Neural cell (in vitro differentiated cells): ENCODE results near the gene YWHAQ. TPM values are rescaled to one million over a fixed set of nuclear protein-coding genes. Genes with fewer than 3 reads are reported as not detected.

Experiments
- H2AFZ ChIP-seq: fragments of 200-600, 300-800 bp; sonication (generic), shearing (Covaris generic); 2 replicates; pipeline ENCODE4 v1.6.0; 2014; ENCODE audit warnings: low read depth, mild to moderate bottlenecking, antibody characterized with exemption, low read length, moderate library complexity
- H3F3A ChIP-seq: fragments of 200-600 bp; shearing (Covaris generic); 2 replicates; pipeline ENCODE4 v1.6.1; 2016; ENCODE audit warnings: mild to moderate bottlenecking, moderate library complexity, mixed read lengths, antibody characterized with exemption, low read length; ENCODE audit not compliant: insufficient read depth, poor library complexity, severe bottlenecking
- H3K27ac ChIP-seq: fragments of 200-600, 300-800 bp; sonication (generic), shearing (Covaris generic); 2 replicates; pipeline ENCODE4 v1.5.1; 2014; ENCODE audit warnings: mild to moderate bottlenecking, low read length, moderate library complexity
- H3K27me3 ChIP-seq: fragments of 300-800, 200-600 bp; sonication (generic), shearing (Covaris generic); 2 replicates; pipeline ENCODE4 v1.6.0; 2014; ENCODE audit warnings: mild to moderate bottlenecking, low read depth, low read length, moderate library complexity; ENCODE audit not compliant: insufficient read depth
- H3K36me3 ChIP-seq: fragments of 300-800, 200-600 bp; sonication (generic), shearing (Covaris generic); 2 replicates; pipeline ENCODE4 v1.5.1; 2014; ENCODE audit warnings: mild to moderate bottlenecking, antibody characterized with exemption, low read length, moderate library complexity; ENCODE audit not compliant: insufficient read depth
- H3K4me2 ChIP-seq: fragments of 300-800, 200-600 bp; sonication (generic), shearing (Covaris generic); 2 replicates; pipeline ENCODE4 v1.6.0; 2014; ENCODE audit warnings: mild to moderate bottlenecking, low read length
- H3K4me3 ChIP-seq: fragments of 300-800, 200-600 bp; sonication (generic), shearing (Covaris generic); 2 replicates; pipeline ENCODE4 v1.5.1; 2014; ENCODE audit warnings: mild to moderate bottlenecking, low read length, moderate library complexity
- H3K79me2 ChIP-seq: fragments of 200-600 bp; shearing (Covaris generic); replicated peaks from 2 replicates; pipeline ENCODE4 v1.6.0; 2014; ENCODE audit warnings: mild to moderate bottlenecking, low read length, moderate library complexity; ENCODE audit not compliant: insufficient read depth
- H3K9ac ChIP-seq: fragments of 300-800, 200-600 bp; sonication (generic), shearing (Covaris generic); 2 replicates; pipeline ENCODE4 v1.6.1; 2016; ENCODE audit warnings: mild to moderate bottlenecking, low read length, mixed read lengths
- H3K9me2 ChIP-seq: fragments of 200-600 bp; shearing (Covaris generic); 2 replicates; pipeline ENCODE4 v1.6.1; 2016; ENCODE audit warnings: mild to moderate bottlenecking, low read length, mixed read lengths; ENCODE audit not compliant: insufficient read depth
- H3K9me3 ChIP-seq: fragments of 200-600, 300-800 bp; sonication (generic), shearing (Covaris generic); 2 replicates; pipeline ENCODE4 v1.6.1; 2016; ENCODE audit warnings: mild to moderate bottlenecking, mixed run types, low read length, moderate library complexity, mixed read lengths
- H4K20me1 ChIP-seq: fragments of 200-600 bp; shearing (Covaris generic); 2 replicates; pipeline ENCODE4 v1.6.1; 2016; ENCODE audit warnings: mild to moderate bottlenecking, mixed run types; ENCODE audit not compliant: insufficient read depth
- CTCF ChIP-seq: fragments of 450-650 bp; IDR thresholded peaks from 2 replicates; pipeline ENCODE4 v1.5.1; 2014; ENCODE audit warnings: antibody characterized with exemption, mild to moderate bottlenecking, moderate library complexity; ENCODE audit not compliant: poor library complexity, severe bottlenecking
- EP300 ChIP-seq: fragments of 450-650 bp; conservative IDR thresholded peaks from 2 replicates; pipeline ENCODE4 v1.6.1; 2014; ENCODE audit warnings: antibody characterized with exemption, mild to moderate bottlenecking, moderate library complexity; ENCODE audit not compliant: poor library complexity, severe bottlenecking
- EZH2 ChIP-seq: fragments of 200-600, 300-800 bp; shearing (Covaris generic), sonication (generic); IDR thresholded peaks from 2 replicates; pipeline ENCODE4 v1.6.1; 2014; ENCODE audit warnings: antibody characterized with exemption, low read length, borderline replicate concordance, mild to moderate bottlenecking; ENCODE audit not compliant: insufficient read depth, poor library complexity, severe bottlenecking
- MXI1 ChIP-seq: fragments of 450-650 bp; conservative IDR thresholded peaks from 2 replicates; pipeline ENCODE4 v1.6.1; 2014; ENCODE audit warnings: antibody characterized with exemption, mild to moderate bottlenecking; ENCODE audit not compliant: poor library complexity, severe bottlenecking
- POLR2AphosphoS5 ChIP-seq: IDR thresholded peaks from 2 replicates; pipeline ENCODE4 v1.6.1; 2012
- RAD21 ChIP-seq: fragments of 450-650 bp; conservative IDR thresholded peaks from 2 replicates; pipeline ENCODE4 v1.6.1; 2014; ENCODE audit warnings: antibody characterized with exemption, mild to moderate bottlenecking, moderate library complexity
- REST ChIP-seq: IDR thresholded peaks from 2 replicates; pipeline ENCODE4 v1.6.1; 2012; ENCODE audit warnings: borderline replicate concordance
- SMC3 ChIP-seq: fragments of 450-650 bp; conservative IDR thresholded peaks from 2 replicates; pipeline ENCODE4 v1.6.1; 2014; ENCODE audit warnings: antibody characterized with exemption, mild to moderate bottlenecking, moderate library complexity; ENCODE audit not compliant: poor library complexity
- TAF1 ChIP-seq: IDR thresholded peaks from 2 replicates; pipeline ENCODE4 v1.6.1; 2012; ENCODE audit warnings: low read depth
- polyA plus RNA-seq: library from polyadenylated mRNA; depleted of rRNA; stranded (reverse); fragments of >200 nt; gene quantifications from 2 replicates; pipeline ENCODE4 v1.2.3, GENCODE V29; 2014

YWHAQ gene
- polyA plus RNA-seq, 1 donor from 2014 or later, result 1,446 TPM

GRCh38 chr2:9629222-9630116 is 1.3 kb downstream of the YWHAQ start:
- Histone ChIP-seq H2AFZ (no peak overlapping the region), H3K9me2 (no peaks in the 10 kb centered on the region), H3K27me3 (no peaks in the 10 kb centered on the region), H3K4me2 (peak overlapping the region; percentile 91), H3K36me3 (peaks cover 5% of the 10 kb centered on the region), H4K20me1 (peaks cover 52% of the 10 kb centered on the region), H3K9me3 (no peaks in the 10 kb centered on the region), H3F3A (peaks cover 7% of the 10 kb centered on the region), H3K9ac (peak overlapping the region; percentile 93), H3K79me2 (peaks cover 57% of the 10 kb centered on the region), H3K27ac (peak overlapping the region; percentile 92), H3K4me3 (peak overlapping the region; percentile 91)
- TF ChIP-seq MXI1 (no peak), POLR2AphosphoS5 (no peak), EP300 (no peak), CTCF (no peak), SMC3 (no peak), REST (no peak)

GRCh38 chr2:9627310-9627709 is 3.5 kb downstream of the YWHAQ start:
- H3K4me2 ChIP-seq, result peak overlapping the region; percentile 91

More at GRCh38 chr2:9627310-9627709, 3.5 kb downstream of the YWHAQ start:
- no peaks in the 10 kb centered on the region for H3K9me2 ChIP-seq
- no peak overlapping the region for H3K27ac ChIP-seq
- H3F3A ChIP-seq, result peaks cover 7% of the 10 kb centered on the region
- H4K20me1 ChIP-seq, result peaks cover 74% of the 10 kb centered on the region
- H2AFZ ChIP-seq, result no peak overlapping the region
- peaks cover 8% of the 10 kb centered on the region for H3K36me3 ChIP-seq
- TF ChIP-seq RAD21 (no peak), POLR2AphosphoS5 (no peak), CTCF (no peak), TAF1 (no peak), REST (no peak), MXI1 (no peak), EP300 (no peak), EZH2 (no peak), SMC3 (no peak)
- no peak overlapping the region for H3K9ac ChIP-seq
- H3K79me2 ChIP-seq, result peaks cover 79% of the 10 kb centered on the region
- no peaks in the 10 kb centered on the region for H3K27me3 ChIP-seq
- H3K4me3 ChIP-seq, result peak overlapping the region; percentile 91
- no peaks in the 10 kb centered on the region for H3K9me3 ChIP-seq
